Measurements from ENCODE around the gene APBB1.

APBB1 gene

GRCh38 chr11:6419009-6419631 lies at the start of gene APBB1:
Gene APBB1, minus strand, starts transcription at chr11:6419094. Its CDS starts 7,747 bp downstream, at chr11:6411347.
- TF ChIP-seq TAF1 (IDR thresholded peaks at IDR 0.05; ENCODE audit: low read depth) (peak; percentile 15; the same call in 1 of the 2 replicates), YY1 (IDR thresholded peaks at IDR 0.05; ENCODE audit: low read depth) (peak; percentile 73), CEBPB (IDR thresholded peaks at IDR 0.05) (no peak)

DNA sequence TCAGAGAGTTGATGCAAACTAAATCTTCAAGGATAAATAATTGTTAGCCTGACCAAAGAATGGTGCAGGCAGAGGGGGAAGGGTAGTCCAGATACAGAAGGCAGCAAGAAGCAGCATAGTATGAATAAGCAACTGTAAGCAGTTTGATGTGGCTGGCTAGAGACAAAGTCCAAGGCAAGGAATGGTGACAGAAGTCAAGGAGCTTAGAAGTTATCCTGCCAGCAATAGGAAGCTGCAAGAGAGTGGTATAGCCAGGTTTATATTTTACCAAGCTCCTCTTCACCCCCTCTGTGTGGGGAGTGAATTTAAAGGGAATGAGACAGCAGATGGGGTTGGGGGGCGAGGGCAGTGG lies 40.2 kb upstream of the APBB1 start:
- TF ChIP-seq USF1 (IDR thresholded peaks at IDR 0.05) (no peak), YY1 (IDR thresholded peaks at IDR 0.05; ENCODE audit: low read depth) (no peak), ZBTB7A (IDR thresholded peaks at IDR 0.05; ENCODE audit: low read depth) (no peak), FOXM1 (IDR thresholded peaks at IDR 0.05; ENCODE audit: borderline replicate concordance, low read depth) (no peak), CREB1 (IDR thresholded peaks at IDR 0.05; ENCODE audit: low read depth) (no peak), TEAD4 (IDR thresholded peaks at IDR 0.05) (no peak), TCF12 (IDR thresholded peaks at IDR 0.05; ENCODE audit: low read depth) (no peak)
- TF ChIP-seq, protein P1, sequence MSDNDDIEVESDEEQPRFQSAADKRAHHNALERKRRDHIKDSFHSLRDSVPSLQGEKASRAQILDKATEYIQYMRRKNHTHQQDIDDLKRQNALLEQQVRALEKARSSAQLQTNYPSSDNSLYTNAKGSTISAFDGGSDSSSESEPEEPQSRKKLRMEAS (IDR thresholded peaks at IDR 0.05), result no peak

DNA sequence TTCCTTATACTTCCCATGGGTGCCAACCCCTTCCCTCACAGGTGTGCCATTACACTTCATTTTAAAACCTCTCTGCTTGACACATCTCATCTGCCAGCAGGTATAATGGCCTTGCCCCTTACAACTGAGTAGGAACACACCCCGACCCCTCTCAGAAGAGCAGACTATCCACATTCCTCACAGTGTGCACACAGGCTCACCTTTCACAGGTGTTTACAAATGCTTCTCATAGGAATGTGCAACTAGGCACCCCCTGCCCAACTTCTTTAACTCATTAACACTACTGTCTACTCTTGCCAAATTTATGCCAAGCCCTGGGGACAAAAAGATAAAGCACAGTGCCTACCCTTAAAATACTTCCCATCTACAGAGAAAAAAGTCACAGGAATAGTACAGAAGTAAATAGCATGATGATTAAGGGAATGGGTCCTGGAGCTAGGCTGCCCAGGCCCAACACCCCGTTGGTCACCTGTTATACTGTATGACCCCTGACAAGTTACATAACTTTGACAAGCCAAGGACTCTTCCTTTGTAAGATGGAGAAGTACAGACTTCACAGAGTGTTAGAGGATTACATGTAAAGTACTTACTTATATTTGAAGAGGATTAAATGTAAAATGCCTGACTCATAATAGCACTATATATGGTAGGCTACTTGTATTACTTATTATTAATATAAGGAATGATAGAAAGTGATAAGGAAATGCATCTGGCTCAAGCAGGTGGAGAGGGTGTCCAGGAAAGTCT lies 39.6 kb upstream of the APBB1 start:
- no peak for TF ChIP-seq ZBTB7A (IDR thresholded peaks at IDR 0.05; ENCODE audit: low read depth)
- no peak for TF ChIP-seq FOXM1 (IDR thresholded peaks at IDR 0.05; ENCODE audit: borderline replicate concordance, low read depth)
- no peak for TF ChIP-seq CREB1 (IDR thresholded peaks at IDR 0.05; ENCODE audit: low read depth)
- no peak for TF ChIP-seq YY1 (IDR thresholded peaks at IDR 0.05; ENCODE audit: low read depth)

GRCh38 chr11:6457581-6458320 lies 38.9 kb upstream of the APBB1 start:
- TF ChIP-seq TCF12 (IDR thresholded peaks at IDR 0.05; ENCODE audit: low read depth) (no peak), NFIC (IDR thresholded peaks at IDR 0.05) (no peak), CEBPB (IDR thresholded peaks at IDR 0.05) (no peak), TAF1 (IDR thresholded peaks at IDR 0.05; ENCODE audit: low read depth) (no peak), REST (IDR thresholded peaks at IDR 0.05; ENCODE audit: low read depth) (no peak), USF1 (IDR thresholded peaks at IDR 0.05) (no peak)
- TF ChIP-seq, protein P1 (IDR thresholded peaks at IDR 0.05), result no peak

- TF ChIP-seq TAF1 (IDR thresholded peaks at IDR 0.05; ENCODE audit: low read depth) (no peak), TCF12 (IDR thresholded peaks at IDR 0.05; ENCODE audit: low read depth) (no peak), ZBTB7A (IDR thresholded peaks at IDR 0.05; ENCODE audit: low read depth) (no peak), NFIC (IDR thresholded peaks at IDR 0.05) (no peak), FOXM1 (IDR thresholded peaks at IDR 0.05; ENCODE audit: borderline replicate concordance, low read depth) (no peak), RAD21 (IDR thresholded peaks at IDR 0.05; ENCODE audit: low read depth) (no peak), EGR1 (IDR thresholded peaks at IDR 0.05) (no peak), USF1 (IDR thresholded peaks at IDR 0.05) (no peak), REST (IDR thresholded peaks at IDR 0.05; ENCODE audit: low read depth) (no peak), CREB1 (IDR thresholded peaks at IDR 0.05; ENCODE audit: low read depth) (no peak), TEAD4 (IDR thresholded peaks at IDR 0.05) (no peak), CEBPB (IDR thresholded peaks at IDR 0.05) (no peak), YY1 (IDR thresholded peaks at IDR 0.05; ENCODE audit: low read depth) (no peak), EP300 (IDR thresholded peaks at IDR 0.05; ENCODE audit: borderline replicate concordance) (no peak)
- TF ChIP-seq, protein P1 (IDR thresholded peaks at IDR 0.05), result no peak
Observed at GRCh38 chr11:6456361-6457073, 37.6 kb upstream of the APBB1 start.
